Activated CD4-positive, alpha-beta T cell treated with anti-CD3 and anti-CD28 coated beads, Interleukin-2, Interleukin-4, amounts not matched to agents 100 ng/mL and 50 ng/mL, durations not matched to agents 16 hours and 8 hours (primary cell): ENCODE data around the gene SLC22A25.
A peak's percentile ranks its signal among the peaks of the same experiment; 100 is the strongest.

ENCODE experiments used
- DNase-seq: peaks from one replicate; pipeline ENCODE4 v3.0.0-alpha.2; 2020; ENCODE audit warnings: low spot score

Gene SLC22A25

GRCh38 chr11:63229815-63230214, 13.6 kb downstream of the SLC22A25 start:
- no peak for DNase-seq

GRCh38 chr11:63227521-63228107, 15.8 kb downstream of the SLC22A25 start:
- DNase-seq = no peak

- DNase-seq = no peak
Observed at GRCh38 chr11:63226488-63227114, 16.8 kb downstream of the SLC22A25 start.

- DNase-seq = no peak
Observed at GRCh38 chr11:63214093-63214492, 29.3 kb downstream of the SLC22A25 start.

- peak; percentile 28 for DNase-seq
Observed at GRCh38 chr11:63212742-63213141, 30.7 kb downstream of the SLC22A25 start.

- no peak for DNase-seq
Observed at GRCh38 chr11:63210111-63210510, 33.3 kb downstream of the SLC22A25 start.
